ENCODE data around the gene SLC22A6. TPM values are rescaled to one million over a fixed set of nuclear protein-coding genes. Genes with fewer than 3 reads are reported as not detected.

The SLC22A6 gene
- total RNA-seq, 1 experiment from 2014 or later = not detected

DNA sequence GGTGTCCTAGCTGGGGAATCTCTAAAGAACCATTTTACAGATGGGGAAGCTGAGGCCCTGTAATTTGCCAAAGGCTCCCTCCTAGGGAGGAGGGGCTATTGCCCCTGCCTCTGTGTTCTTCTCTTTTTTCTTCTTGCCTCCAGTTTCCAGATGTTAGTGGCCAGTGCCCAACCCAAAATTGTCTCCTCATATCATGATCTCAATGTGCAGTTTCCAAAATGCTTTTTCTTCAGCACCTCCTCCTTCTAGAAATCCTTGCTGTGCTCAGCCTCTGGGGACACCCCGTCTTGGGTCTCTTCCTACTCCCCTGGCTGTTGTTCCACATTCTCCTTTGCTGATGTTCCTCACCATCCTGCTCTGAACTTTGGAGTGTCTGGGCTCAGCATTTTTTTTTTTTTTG is 54.1 kb downstream of the SLC22A6 start:
- TF ChIP-seq, protein P1, sequence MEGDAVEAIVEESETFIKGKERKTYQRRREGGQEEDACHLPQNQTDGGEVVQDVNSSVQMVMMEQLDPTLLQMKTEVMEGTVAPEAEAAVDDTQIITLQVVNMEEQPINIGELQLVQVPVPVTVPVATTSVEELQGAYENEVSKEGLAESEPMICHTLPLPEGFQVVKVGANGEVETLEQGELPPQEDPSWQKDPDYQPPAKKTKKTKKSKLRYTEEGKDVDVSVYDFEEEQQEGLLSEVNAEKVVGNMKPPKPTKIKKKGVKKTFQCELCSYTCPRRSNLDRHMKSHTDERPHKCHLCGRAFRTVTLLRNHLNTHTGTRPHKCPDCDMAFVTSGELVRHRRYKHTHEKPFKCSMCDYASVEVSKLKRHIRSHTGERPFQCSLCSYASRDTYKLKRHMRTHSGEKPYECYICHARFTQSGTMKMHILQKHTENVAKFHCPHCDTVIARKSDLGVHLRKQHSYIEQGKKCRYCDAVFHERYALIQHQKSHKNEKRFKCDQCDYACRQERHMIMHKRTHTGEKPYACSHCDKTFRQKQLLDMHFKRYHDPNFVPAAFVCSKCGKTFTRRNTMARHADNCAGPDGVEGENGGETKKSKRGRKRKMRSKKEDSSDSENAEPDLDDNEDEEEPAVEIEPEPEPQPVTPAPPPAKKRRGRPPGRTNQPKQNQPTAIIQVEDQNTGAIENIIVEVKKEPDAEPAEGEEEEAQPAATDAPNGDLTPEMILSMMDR (IDR thresholded peaks at IDR 0.05; ENCODE audit: unreplicated experiment) = no peak
- no peak for DNase-seq (ENCODE audit: unreplicated experiment)
- peaks cover 8% of the 10 kb centered on the region for H3K4me1 Mint-ChIP-seq (ENCODE audit: insufficient read depth, unreplicated experiment)
- BruUV-seq (replicated peaks) = no TSS peak
- H3K27ac Mint-ChIP-seq (ENCODE audit: low read depth, unreplicated experiment) = no peak overlapping the region
- no peak overlapping the region for H3K4me3 Mint-ChIP-seq (ENCODE audit: unreplicated experiment)
- H3K27me3 Mint-ChIP-seq (ENCODE audit: insufficient read depth, unreplicated experiment) = peaks cover 18% of the 10 kb centered on the region
- intact Hi-C loops (cut with micrococcal nuclease) = no loop called here
- H3K9me3 Mint-ChIP-seq (ENCODE audit: unreplicated experiment) = no peaks in the 10 kb centered on the region
- ChIA-PET POLR2A (no interaction called here), CTCF (interaction anchor here (0.6 to 4.2 kb wide), 6 partner anchors 8 to 105 kb away, joined by 3 to 28 read pairs (median 4); no protein-coding TSS in a partner anchor)
- H3K36me3 Mint-ChIP-seq (ENCODE audit: insufficient read depth, unreplicated experiment) = no peaks in the 10 kb centered on the region

GRCh38 chr11:62930157-62930556 is 54.6 kb downstream of the SLC22A6 start:
- CTCF ChIA-PET = interaction anchor here (1.2 to 4.2 kb wide), 3 partner anchors 24 to 45 kb away, joined by 3 to 28 read pairs (median 4); no protein-coding TSS in a partner anchor
- BruUV-seq (replicated peaks) = no TSS peak
- no peak overlapping the region for H3K4me3 Mint-ChIP-seq (ENCODE audit: unreplicated experiment)
- intact Hi-C loops (cut with micrococcal nuclease) = no loop called here
- H3K27me3 Mint-ChIP-seq (ENCODE audit: insufficient read depth, unreplicated experiment) = peaks cover 18% of the 10 kb centered on the region
- H3K36me3 Mint-ChIP-seq (ENCODE audit: insufficient read depth, unreplicated experiment) = no peaks in the 10 kb centered on the region
- TF ChIP-seq, protein P1 (IDR thresholded peaks at IDR 0.05; ENCODE audit: unreplicated experiment) = no peak
- H3K4me1 Mint-ChIP-seq (ENCODE audit: insufficient read depth, unreplicated experiment) = peaks cover 8% of the 10 kb centered on the region
- H3K9me3 Mint-ChIP-seq (ENCODE audit: unreplicated experiment) = no peaks in the 10 kb centered on the region
- H3K27ac Mint-ChIP-seq (ENCODE audit: low read depth, unreplicated experiment) = no peak overlapping the region
- no peak for DNase-seq (ENCODE audit: unreplicated experiment)
- POLR2A ChIA-PET = no interaction called here

- TF ChIP-seq, protein P1 (IDR thresholded peaks at IDR 0.05; ENCODE audit: unreplicated experiment) = no peak
- intact Hi-C loops (cut with micrococcal nuclease) = no loop called here
- no TSS peak for BruUV-seq (replicated peaks)
- no peak for DNase-seq (ENCODE audit: unreplicated experiment)
- H3K4me3 Mint-ChIP-seq (ENCODE audit: unreplicated experiment) = no peak overlapping the region
- ChIA-PET CTCF (interaction anchor here (2.2 kb wide), 1 partner anchor 22 kb away, joined by 16 read pairs; no protein-coding TSS in a partner anchor), POLR2A (interaction anchor here (1.2 kb wide), 1 partner anchor 17 kb away, joined by 4 read pairs; no protein-coding TSS in a partner anchor)
- H3K36me3 Mint-ChIP-seq (ENCODE audit: insufficient read depth, unreplicated experiment) = no peaks in the 10 kb centered on the region
- H3K9me3 Mint-ChIP-seq (ENCODE audit: unreplicated experiment) = no peaks in the 10 kb centered on the region
- H3K27me3 Mint-ChIP-seq (ENCODE audit: insufficient read depth, unreplicated experiment) = peaks cover 19% of the 10 kb centered on the region
- no peak overlapping the region for H3K27ac Mint-ChIP-seq (ENCODE audit: low read depth, unreplicated experiment)
- peaks cover 8% of the 10 kb centered on the region for H3K4me1 Mint-ChIP-seq (ENCODE audit: insufficient read depth, unreplicated experiment)
These were observed 56.8 kb downstream of the SLC22A6 start for GRCh38 chr11:62928011-62928410.

DNA sequence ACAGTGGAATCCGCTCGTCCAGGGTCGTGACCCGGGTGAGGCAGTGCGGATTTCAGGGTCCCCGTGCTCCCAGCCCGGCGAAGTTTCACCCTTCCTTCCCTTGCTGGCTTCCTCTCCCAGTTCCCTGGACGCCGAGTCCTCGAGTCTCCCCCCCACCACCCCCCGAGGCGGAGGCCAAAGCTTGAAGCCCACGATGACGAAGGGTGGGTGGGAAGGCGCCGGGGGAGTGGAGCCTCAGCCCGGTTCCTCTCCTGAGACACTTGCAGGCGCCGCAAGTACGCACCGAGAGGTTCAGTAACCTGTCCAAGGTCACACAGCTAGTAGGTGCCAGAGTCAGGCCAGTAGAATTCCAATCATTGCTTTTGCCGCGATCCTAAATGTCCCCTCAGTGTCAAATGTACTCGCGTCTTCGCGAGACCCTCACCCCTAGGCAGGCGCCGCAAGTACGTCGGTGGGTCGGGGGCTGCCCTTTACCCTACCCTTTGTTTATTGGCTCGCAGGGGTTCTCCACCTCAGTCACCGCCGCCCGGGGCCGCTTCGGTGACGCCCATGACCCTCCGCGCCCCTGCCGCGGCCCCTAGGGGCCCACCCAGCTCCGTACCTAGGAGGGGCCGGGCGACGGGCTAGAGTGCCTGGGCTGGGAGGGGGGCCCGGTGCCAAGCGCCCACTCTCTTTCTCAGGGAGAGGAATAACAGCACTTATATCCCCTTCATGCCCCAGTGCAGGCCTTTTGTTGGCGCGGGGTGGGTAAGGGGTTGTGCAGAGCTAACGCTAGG is 57.9 kb downstream of the SLC22A6 start:
- Mint-ChIP-seq H3K27me3 (ENCODE audit: insufficient read depth, unreplicated experiment) (peaks cover 30% of the 10 kb centered on the region), H3K27ac (ENCODE audit: low read depth, unreplicated experiment) (no peak overlapping the region), H3K36me3 (ENCODE audit: insufficient read depth, unreplicated experiment) (no peaks in the 10 kb centered on the region), H3K4me1 (ENCODE audit: insufficient read depth, unreplicated experiment) (peaks cover 14% of the 10 kb centered on the region), H3K4me3 (ENCODE audit: unreplicated experiment) (no peak overlapping the region), H3K9me3 (ENCODE audit: unreplicated experiment) (no peaks in the 10 kb centered on the region)
- CTCF ChIA-PET = interaction anchor here (2.2 kb wide), 1 partner anchor 20 kb away, joined by 16 read pairs; no protein-coding TSS in a partner anchor
- intact Hi-C loops (cut with micrococcal nuclease) = no loop called here
- DNase-seq (ENCODE audit: unreplicated experiment) = no peak
- no TSS peak for BruUV-seq (replicated peaks)
- TF ChIP-seq, protein P1 (IDR thresholded peaks at IDR 0.05; ENCODE audit: unreplicated experiment) = no peak
- POLR2A ChIA-PET = interaction anchor here (0.6 kb wide), 1 partner anchor 1528 kb away, joined by 3 read pairs; no protein-coding TSS in a partner anchor

Other genes starting within 250 kb of the SLC22A6 start
- gene ZBTB3, start 230.8 kb downstream of the SLC22A6 start, total RNA-seq (2022) = 7.1 and 11.6 TPM in 2 replicates
- 95.0 and 95.1 TPM in 2 replicates for gene POLR2G, start 223.4 kb downstream of the SLC22A6 start, total RNA-seq (2022)
- gene TAF6L, start 213.6 kb downstream of the SLC22A6 start, total RNA-seq (2022) = 11.6 and 12.0 TPM in 2 replicates
- 45.1 and 47.8 TPM in 2 replicates for gene TMEM179B, start 197.6 kb downstream of the SLC22A6 start, total RNA-seq (2022)
- 9.6 and 9.9 TPM in 2 replicates for gene TMEM223, start 193.0 kb downstream of the SLC22A6 start, total RNA-seq (2022)
- gene NXF1, start 179.5 kb downstream of the SLC22A6 start, total RNA-seq (2022) = 47.6 and 53.3 TPM in 2 replicates
- 71.8 and 72.0 TPM in 2 replicates for gene STX5, start 152.9 kb downstream of the SLC22A6 start, total RNA-seq (2022)
- not detected in 2 replicates for gene TEX54, start 152.1 kb downstream of the SLC22A6 start, total RNA-seq (2022)
- 91.3 and 115 TPM in 2 replicates for gene WDR74, start 145.4 kb downstream of the SLC22A6 start, total RNA-seq (2022)
- gene SLC3A2, start 104.1 kb downstream of the SLC22A6 start, total RNA-seq (2022) = 838 and 896 TPM in 2 replicates
- gene CHRM1, start 63.6 kb downstream of the SLC22A6 start, total RNA-seq (2022) = not detected in 2 replicates
- gene SLC22A8, start 30.9 kb upstream of the SLC22A6 start, total RNA-seq (2022) = not detected in 2 replicates
- not detected in 2 replicates for gene SLC22A24, start 159.3 kb upstream of the SLC22A6 start, total RNA-seq (2022)